ENCODE results near the gene CCDC88B.

DNA sequence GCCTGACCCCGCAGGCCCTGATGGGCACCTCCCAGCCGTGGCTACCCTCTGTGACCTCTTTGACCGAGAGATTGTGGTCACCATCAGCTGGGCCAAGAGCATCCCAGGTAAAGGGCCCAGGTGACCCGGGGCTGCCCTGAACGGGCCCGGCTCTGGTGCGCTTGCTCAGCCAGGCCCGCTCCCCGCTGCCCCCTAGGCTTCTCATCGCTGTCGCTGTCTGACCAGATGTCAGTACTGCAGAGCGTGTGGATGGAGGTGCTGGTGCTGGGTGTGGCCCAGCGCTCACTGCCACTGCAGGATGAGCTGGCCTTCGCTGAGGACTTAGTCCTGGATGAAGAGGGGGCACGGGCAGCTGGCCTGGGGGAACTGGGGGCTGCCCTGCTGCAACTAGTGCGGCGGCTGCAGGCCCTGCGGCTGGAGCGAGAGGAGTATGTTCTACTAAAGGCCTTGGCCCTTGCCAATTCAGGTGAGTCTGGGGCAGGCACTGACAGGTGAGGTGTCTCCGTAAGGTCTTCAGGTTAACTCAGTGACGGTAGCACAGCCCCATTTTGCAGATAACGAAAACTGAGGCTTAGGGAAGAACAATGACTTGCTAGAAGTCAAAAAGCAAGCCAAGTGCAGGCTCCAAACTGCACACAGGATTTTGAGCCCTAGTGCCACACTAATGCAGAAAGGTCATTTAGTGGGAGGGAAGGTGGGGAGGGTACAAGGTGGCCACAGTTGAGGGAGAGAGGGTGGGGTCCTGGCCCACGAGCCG, 25.0 kb upstream of the CCDC88B start:
- TF ChIP-seq, protein P1, sequence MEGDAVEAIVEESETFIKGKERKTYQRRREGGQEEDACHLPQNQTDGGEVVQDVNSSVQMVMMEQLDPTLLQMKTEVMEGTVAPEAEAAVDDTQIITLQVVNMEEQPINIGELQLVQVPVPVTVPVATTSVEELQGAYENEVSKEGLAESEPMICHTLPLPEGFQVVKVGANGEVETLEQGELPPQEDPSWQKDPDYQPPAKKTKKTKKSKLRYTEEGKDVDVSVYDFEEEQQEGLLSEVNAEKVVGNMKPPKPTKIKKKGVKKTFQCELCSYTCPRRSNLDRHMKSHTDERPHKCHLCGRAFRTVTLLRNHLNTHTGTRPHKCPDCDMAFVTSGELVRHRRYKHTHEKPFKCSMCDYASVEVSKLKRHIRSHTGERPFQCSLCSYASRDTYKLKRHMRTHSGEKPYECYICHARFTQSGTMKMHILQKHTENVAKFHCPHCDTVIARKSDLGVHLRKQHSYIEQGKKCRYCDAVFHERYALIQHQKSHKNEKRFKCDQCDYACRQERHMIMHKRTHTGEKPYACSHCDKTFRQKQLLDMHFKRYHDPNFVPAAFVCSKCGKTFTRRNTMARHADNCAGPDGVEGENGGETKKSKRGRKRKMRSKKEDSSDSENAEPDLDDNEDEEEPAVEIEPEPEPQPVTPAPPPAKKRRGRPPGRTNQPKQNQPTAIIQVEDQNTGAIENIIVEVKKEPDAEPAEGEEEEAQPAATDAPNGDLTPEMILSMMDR (IDR thresholded peaks at IDR 0.05; ENCODE audit: control extremely low read depth in 1 of 3, insufficient read depth in 1 of 3, low read depth in 1 of 3, low read length in 3 of 3): peak in 1 of 3 experiments; percentile 27; a peak in 1 of 4 replicates
- no peak for TF ChIP-seq BRCA1 (IDR thresholded peaks at IDR 0.05; ENCODE audit: low read depth, low read length)
- TF ChIP-seq POLR2A (IDR thresholded peaks at IDR 0.05; ENCODE audit: control extremely low read depth in 1 of 2, low read depth in 2 of 2, low read length in 2 of 2): no peak
- TF ChIP-seq EZH2 (IDR thresholded peaks at IDR 0.05; ENCODE audit: low read depth, low read length, severe bottlenecking): no peak
- no peak for TF ChIP-seq SP1 (IDR thresholded peaks at IDR 0.05; ENCODE audit: low read depth, low read length)
- no peak for TF ChIP-seq HDAC6 (IDR thresholded peaks at IDR 0.05; ENCODE audit: low read depth, low read length)
- no peak for TF ChIP-seq KDM1A (IDR thresholded peaks at IDR 0.05; ENCODE audit: borderline replicate concordance, low read length)
- TF ChIP-seq ZNF274 (IDR thresholded peaks at IDR 0.05; ENCODE audit: borderline replicate concordance, extremely low read depth, low read length): no peak

Data from H1 (cell line).